ENCODE measurements around the gene ODC1.

Gene ODC1

DNA sequence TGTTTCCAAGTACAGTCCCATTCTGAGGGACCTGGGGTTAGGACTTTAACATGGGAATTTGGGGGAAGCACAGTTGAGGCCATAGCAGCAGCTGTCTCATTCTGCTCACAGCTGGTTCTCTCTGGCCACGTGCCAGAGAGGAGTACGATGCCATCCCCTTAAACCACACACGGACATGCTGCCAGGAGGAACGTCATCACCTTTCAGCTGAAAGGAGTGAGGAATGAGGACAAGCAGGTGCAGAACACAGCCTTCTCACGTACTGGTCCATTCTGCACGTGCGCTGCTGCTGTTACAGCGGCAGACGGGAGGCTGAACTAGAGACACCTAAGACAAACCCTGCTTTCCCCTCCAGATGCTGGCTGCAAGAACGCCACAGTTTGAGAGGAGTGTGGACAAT, 33.5 kb downstream of the ODC1 start:
- DNase-seq: no peak

DNA sequence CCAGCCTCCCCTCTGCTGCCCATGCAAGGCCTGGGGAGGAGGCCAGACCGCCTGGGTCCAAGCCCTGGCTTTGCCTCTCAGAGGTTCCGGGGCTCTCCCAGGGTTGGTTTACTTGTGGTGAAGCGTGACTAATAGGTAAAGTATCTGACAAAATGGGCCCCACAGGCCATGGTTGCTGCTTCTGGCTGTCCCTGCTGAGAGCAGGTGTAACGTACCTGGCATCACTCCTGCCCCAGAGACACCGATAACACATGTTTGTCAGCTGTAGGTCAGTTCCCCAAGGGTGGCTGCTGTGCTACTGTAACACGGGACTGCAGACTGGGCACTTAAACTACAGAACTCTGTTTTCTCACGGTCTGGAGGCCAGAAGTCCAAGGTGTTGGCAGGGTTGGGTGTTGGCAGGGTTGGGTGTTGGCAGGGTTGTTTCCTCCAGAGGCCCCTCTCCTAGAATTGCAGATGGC, 34.1 kb downstream of the ODC1 start:
- DNase-seq: no peak

DNA sequence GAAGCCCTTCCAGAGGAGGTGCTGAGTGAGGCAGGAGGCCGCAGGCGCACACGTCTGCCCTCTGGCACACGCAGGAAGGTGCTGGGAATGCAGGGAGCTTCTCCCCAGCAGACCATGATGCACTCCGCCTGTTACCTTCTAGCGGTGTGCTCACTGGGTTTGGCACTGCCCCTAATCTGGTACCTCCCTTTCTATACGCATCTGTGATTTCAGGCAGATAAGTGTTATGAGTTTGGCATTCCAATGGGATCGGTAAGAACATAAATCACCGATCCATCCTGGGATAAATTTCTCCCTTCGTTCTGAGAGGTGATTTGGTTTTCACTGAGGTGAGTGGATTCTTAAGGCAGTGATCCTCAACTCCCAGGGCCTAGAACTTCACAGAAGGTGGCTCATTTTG, 34.6 kb downstream of the ODC1 start:
- no peak for DNase-seq

DNA sequence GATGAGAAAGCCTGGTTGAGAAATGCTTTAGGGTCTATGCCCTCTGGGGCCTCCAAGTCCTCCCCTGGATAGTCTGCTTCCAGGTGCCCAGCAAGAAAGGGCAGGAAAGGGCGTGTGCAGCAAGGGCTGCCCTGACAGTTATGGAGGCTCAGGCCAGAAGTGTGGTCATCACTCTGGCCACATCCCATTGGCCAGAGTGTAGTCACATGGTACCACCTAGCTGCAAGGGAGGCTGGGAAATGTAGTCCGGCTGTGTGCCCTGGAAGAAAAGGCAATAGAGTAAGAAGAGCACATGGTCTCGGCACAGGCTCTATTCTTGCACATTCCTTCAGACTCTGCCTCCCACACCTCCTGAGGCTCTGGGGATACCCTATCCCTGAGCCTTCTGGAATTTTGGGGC, 35.7 kb downstream of the ODC1 start:
- no peak for DNase-seq

DNA sequence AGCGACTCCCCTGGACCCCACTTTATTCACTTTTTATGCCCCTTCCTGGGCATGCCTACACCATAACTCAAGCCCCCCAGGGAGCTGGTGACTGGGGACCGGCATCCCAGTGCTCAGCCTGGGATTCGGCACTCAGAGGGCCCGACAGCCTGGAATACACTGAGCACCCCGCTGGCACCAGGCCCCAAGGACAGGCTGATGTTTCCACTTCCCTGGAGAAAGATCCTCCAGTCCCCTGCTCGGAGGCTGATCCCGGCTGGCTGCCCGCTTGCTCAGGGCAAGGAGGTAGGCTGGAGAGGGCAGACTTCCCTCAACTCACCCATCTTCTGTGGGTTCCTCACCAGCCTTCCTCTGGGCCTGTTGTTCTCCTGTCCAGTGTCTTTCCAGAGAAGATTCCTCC, 36.6 kb downstream of the ODC1 start:
- DNase-seq: no peak

DNA sequence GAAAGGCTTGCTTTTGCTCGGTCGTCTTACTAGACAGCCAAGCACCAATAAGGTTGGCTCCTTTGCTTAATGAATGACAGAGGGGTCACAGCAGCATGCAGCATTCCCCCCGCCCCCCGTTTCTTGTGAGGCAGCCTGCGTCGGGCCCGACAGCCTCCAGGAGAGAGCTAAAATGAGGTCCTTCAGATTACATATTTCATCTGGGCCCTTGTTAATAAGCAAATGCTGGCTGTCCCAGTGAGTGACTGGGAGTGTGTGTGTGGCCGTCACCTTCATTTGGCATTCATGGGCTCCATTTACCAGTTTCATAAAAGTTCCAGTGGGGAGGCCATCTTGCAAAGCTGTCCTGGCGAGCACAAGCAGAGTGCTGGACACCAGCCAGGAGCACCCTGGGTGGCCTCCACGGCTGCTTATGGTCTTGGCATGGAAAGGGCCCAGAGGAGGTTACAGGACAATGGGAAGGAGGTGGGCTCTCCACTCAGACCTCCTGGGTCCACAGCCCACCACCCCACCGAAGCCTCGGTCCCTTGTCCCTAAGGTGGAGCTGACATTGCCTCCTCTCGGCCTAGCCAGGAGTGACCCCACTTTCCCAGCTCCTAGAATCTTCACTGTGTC, 37.2 kb downstream of the ODC1 start:
- no peak for DNase-seq

DNA sequence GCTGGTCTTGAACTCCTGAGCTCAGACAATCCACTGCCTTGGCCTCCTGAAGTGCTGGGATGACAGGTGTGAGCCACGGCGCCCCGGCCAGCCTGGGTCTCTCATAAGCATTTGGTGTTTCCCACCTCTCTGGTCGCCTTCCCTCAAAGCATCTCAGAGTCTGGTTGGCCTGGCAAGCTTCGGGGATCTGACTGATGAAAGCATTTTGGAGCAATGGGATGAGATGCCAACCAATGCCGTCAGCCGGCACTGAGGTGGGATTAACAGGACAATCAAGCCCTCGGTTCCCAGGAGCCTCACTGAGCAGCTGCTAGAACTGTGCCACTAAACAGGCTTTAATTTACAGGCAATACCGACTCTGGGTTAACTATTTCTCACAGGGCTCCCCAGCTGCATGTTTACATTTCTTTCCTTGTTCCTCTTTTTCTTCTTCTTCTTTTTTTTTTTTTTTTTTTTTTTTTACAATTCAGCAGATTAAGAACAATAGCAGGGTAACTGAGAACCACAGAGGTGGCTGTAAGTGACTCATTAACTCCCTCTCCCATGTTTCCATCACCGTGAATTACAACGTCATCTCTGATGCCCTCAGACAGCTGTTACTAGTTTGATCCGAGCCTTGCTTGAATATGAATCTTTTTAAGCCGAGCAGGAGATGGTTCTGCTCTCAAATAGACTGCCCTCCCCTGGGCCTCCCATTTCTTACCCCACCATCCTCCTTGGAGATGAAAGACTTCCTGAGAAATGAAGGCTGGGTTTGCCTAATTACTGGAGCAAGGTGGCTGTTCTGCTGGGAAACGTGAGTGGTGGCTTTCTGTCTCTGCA, 37.9 kb downstream of the ODC1 start:
- DNase-seq: peak in 1 of 2 experiments; percentile 24

DNA sequence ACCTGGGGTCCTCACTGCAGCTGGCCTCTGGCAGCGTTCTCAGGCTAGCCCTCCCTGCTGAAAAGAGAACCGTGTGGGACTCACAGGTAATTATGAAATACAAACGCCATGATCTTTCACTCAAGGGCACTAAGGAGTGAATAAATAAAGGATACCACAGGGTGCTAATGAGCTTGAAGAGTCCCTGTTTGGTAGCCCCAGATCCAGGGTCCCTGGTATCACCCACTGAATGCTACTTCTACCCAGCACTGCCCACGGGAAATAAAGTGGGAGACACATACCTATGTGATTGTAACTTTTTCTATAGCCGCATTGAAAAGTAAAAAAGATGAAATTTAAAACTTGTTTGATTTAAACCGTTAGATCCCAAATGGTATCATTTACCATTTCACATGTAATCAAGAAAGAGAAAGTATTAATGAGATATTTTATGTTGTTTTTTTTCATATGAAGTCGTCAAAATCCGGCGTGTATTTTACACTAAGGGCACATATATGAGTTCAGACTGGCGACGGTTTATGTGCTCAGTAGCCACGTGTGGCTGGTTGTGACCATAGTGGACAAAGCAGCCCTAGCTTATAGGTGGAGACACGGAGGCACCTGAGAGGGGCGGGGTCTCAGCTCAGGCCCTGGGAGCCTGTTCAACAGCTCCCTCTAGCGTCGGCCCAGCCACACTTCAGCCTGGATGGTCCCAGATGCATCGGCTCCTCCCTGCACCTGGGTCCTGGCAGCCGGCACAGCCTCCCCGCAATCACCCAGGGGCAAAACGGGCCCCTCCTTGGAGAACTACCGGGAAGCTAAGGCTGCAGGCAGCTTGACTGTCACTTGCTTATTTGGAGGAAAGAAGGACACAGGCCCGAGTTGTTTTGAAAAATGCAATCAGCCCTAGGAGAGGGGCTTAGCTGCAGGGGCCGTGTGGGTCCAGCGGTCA, 39.2 kb downstream of the ODC1 start:
- peak; percentile 36 to 73 for DNase-seq

DNA sequence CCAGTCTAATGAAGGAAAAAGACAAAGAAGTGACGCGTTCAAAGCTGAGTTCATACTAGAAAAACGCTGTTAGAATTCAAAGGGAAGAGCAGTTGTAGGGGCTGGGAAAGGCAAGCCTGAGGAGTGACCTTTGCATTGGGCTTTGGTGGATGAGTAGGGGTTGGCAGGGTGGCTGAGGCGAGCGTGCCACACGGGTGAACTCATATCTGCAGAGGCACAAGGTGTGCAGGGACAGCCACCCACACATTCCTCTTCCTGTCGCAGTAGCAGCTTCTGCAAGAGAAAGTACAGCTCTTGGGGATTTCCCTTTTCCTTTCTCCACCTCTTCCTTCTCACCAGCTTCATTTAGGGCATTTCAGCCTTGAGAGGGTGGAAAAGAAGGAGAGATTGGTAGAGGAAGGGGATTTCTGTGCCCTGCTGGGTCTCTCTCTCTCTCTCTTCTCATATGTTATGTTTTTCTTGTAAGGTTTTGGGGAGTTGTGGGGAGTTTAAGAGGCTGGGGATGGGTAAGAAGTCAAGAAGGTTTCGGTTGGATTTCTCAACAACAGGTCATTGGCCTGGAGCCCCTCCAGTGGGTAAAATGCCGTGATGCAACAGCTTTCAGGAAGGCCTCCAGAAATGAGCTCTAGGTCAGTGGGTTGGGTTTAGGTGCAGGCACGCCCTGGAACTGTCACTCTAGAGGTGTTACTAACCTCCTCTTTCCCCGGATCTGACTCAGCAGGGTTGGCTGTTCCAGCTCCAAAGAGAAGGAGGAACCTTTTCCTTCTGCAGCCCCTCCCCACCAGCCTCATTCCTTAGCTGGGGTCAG, 40.1 kb downstream of the ODC1 start:
- no peak for DNase-seq

DNA sequence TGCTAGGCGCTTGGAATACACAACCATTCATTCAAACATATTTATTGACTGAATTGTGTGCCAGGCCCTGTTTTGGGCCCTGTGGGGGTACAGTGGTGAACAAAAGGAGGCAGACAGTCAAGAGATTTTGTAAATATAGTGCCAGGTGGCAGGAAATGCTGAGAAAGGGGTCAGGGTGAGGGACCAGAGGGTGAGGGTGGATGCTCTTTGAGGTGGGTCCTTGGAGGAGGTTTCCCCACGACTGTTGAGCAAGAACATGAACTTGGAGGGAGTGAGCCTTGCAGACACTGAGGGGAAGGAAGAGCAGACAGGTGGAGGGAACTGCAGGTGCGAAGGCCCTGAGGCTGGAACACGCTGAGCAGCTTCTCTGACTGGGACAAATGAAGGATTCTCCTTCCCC, 40.7 kb downstream of the ODC1 start:
- no peak for DNase-seq

DNA sequence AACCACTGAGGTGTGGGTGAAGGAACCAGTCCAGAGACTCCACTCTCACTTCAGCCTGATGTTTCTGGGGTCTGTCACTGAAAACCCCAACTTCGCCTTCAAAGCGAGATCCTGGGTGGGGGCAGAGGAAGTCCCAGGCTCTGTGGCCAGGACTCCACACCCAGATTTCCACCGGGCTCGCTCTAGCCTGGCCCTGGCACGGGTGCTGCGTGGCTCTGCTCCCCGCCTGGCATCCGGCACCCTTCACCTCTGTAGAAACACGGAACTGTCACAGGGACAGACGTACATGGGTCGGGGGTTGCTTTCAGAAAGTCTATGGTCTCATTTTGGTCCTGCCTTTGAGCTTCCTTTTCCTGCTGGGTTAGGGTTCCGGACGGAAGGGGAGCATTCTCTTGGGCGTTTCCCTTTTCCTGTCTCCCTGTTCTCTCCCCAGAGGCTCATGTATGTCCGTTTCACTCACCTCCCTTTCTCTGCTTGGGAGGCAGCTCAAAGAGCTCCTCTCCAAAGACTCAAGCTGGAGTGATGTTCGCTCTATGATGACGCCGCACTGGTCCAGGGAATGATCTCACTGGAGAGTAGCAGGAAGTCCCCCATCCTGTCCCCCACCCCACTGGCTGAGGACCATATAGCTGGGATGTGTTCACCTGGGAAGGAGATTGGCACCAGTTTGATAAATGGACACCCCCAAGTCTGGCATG, 41.5 kb downstream of the ODC1 start:
- DNase-seq: no peak

DNA sequence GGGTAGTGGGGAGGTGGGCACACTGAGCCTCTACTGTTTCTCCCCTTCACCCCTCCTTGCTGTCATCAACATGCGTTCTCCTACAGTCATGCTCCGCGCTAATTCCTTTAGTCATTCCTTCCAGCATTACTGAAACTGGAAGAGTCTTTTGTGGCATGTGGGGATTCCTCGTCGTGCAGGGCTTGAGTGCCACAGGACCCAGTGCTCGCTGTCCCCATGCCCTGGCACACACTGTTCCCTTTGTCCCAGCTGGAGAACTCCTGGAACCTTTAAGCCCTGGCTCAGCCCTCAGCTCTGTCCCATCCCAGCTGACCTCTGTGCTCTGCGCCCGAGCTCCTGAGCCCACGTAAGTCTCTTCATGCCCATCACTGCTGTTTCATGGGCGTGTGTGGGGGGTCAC, 42.1 kb downstream of the ODC1 start:
- DNase-seq: no peak

DNA sequence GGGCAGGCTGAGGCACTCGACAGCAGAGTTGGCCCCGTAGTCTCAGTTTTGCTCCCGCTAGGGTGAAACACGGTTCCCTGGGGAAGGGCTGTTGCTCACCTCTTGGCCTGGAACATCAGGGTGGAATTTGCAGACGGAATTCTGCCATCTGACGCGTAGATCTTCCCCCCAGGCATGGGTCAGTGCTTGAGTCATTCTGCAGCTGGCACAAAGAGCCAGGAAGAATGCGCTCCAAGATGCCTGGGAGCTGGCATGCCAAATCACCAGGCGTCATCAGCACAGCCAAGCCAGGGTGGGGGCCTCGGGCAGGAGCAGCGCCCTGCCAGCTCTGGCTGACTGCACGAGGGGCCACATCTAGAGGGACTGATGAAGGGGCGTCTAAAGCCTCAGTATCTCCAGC, 42.7 kb downstream of the ODC1 start:
- DNase-seq: no peak

DNA sequence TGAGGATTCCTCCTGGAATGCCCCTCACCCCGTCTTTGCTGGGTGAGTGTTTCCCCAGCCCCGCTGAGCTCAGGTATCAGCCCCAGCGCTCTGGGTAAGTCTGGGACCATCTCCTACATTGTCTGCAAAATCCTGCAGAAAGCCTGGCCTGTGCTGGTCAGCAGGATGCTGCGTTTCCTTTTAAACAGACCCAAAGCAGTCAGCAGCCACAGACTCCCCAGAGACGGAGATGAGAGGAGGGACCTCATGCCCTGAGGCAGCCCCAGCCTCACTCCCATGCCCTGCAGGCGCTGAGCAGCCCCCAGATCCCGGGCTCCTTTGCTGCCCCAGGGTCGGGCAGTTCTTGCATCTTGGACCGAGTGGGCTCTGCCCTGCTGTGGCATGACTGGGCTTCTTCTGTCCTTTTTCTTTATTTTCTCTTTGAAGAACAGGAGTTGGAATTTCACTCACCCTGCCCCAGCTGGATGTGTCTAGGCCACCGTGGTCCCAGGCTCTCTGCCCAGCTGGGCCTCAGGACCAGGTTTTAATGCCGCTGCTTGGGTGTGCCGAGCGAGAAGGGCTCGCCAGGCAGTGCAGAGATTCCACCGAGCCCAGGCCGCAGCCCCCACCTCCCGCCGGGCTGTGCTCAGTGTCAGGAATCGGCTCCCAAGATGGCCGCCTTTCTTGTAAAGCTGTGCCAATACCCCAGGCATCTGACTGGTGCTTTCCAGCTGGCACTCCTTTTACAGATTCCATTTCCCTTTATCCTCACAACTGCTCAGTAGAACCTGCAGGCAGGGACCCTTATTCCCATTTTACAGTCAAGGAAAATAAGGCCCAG, 43.6 kb downstream of the ODC1 start:
- DNase-seq: no peak

DNA sequence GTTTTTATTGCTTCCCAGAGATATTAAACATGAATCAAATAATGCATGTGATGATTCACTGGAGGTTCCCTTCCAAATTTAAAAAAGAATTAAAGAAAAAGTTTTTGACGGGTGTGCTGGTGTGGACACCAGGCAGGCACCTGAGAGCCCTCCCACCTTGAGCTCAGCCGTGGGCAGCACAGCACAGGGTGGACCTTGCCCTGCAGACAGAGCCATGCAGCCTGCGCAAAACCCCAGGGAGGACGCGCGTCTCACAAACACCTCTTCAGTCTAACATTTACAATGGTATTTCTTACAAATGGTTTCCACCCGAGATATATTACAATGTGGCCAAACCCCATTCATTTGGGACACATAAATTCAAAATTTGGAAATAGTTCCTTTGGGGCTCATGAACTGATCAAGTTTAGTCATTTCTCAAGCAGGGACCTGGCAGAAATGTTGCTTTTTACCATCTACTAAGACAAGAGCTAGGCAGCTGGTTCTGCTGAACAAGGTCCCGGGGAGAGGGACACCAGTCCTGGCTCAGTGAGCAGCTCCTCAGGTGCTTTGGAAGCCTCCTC, 45.4 kb downstream of the ODC1 start:
- no peak for DNase-seq

DNA sequence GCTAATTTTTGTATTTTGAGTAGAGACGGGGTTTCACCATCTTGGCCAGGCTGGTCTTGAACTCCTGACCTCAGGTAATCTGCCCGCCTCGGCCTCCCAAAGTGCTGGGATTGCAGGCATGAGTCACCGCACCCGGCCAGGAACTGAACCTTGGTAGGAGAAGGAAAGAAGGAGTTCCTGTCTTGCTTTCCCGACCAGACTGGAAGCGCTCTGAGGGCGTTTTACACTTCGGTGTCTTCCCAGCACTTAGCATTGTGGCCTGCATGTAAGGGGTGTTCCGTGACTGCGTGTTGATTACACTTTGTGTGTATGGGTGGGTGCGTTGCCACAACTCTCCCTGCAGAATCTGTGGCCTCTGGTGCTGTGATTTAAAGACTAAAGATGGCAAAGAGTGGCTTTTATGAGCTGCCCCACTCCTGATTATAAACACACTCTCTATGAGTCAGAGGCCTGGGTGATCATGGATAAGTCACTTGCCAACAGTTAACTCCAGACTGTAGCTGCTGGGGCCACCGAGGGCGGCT, 46.0 kb downstream of the ODC1 start:
- DNase-seq: no peak

DNA sequence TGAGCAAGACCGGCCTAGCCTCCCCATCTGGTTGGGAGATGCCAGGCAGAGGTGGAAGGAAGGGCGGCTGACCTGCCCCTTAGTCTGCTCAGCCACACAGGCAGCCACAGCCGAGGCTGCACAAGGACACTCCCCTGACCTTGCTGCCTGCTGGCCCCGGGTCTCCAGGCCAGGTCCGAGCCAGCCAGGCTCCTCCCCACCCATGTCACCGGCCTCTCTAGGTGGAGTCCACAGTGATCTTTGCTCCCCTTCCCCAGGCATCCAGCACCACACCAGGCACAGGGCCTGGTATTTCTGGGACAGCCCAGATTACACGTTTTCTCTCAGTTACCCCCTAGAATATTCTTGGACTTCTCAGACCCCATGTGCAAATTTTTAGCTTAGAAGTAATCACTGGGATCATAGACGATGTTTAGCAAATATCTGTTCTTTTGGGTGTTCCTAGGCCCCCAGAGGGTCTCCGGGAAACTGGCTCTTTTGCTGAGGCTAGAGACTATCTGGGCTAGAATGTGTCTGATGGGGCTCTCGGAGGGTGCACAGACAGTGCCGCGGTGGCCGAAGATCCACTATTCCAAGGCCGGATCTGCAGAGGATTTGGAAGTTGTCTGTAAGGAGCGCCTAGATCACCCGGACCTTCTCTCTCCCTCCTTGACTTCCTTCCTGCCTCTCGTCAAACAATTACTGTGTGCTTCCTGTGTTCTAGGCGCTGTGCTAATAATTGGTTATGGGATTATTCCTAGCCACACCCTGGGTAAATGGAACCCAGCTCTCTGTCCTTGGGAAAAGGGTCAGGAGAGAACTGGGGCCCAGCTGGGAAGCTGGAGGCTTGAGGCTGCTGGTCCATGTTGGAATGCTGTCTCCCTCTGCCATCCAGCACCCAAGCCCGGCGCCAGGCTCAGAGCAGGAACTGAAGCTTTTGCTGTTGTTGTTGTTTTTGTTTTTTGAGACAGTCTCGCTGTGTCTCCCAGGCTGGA, 46.9 kb downstream of the ODC1 start:
- DNase-seq: no peak

DNA sequence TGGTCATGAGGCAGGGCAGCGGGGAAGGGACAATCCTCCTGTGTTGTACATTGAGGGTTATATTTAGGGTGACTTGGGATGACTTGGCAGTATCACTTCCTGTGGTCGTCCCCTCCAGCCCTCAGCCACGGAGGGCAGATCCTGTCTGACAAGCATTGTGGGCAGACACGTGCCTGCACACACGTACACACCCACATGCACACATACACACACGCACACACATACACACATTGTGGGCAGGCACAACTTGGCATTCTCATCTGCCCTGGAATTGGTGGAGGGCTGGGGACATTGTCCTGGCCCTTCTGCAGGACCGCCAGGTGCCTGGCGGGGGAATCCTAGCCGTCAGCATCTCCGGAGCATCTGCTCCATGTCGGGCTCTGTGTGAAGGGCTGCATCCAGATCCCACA, 47.6 kb downstream of the ODC1 start:
- no peak for DNase-seq

DNA sequence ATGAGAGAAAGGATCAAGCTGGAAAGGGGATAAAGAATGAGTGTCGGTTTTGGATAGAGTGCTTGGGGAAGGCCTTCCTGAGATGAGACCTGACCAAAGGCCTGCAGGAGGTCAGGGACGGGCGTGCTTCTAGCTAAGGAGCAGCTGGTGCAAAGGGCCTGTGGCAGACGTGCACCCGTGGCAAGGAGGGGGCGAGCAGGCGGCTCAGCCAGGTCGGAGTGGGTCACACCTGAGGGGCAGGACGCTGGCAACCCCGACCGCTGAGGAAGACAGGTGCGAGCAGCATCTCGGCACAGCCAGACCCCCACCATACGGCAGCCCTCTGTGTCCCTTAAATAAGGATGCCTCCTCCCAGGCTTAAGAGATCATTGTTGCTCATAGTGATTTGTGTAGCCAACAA, 48.1 kb downstream of the ODC1 start:
- DNase-seq: no peak
